Metanephros (tissue), 2 donors: Measurements from ENCODE around the gene ACKR2. TPM values are rescaled to one million over a fixed set of nuclear protein-coding genes. Genes with fewer than 3 reads are reported as not detected.

Experiments used
- small RNA-seq: library from RNA; depleted of rRNA; stranded (forward); fragments of <200 nt; gene quantifications from one replicate; pipeline ENCODE3, GENCODE V24; 2014; ENCODE audit warnings: low replicate concordance
- total RNA-seq: library from RNA; depleted of rRNA; stranded (reverse); fragments of >200 nt; gene quantifications from one replicate; pipeline ENCODE4 v1.2.3, GENCODE V29; 2014

The ACKR2 gene
- 6.4 TPM for total RNA-seq

GRCh38 chr3:42809202-42809601 lies at the start of gene ACKR2:
Gene ACKR2, plus strand, starts transcription at chr3:42809445. Its CDS starts 55,058 bp downstream, at chr3:42864503.

GRCh38 chr3:42772670-42773408 lies 36.4 kb upstream of the ACKR2 start, which contains the start of gene CCDC13:
Gene CCDC13, minus strand, starts transcription at chr3:42773253. Its CDS starts 14,908 bp downstream, at chr3:42758345.

GRCh38 chr3:42804106-42804830 lies 5.0 kb upstream of the ACKR2 start, which contains the start of gene HIGD1A:
Gene HIGD1A, minus strand, starts transcription at chr3:42804490. Its CDS starts 10,237 bp downstream, at chr3:42794253.

GRCh38 chr3:42875325-42876151 lies 66.3 kb downstream of the ACKR2 start, which contains the start of gene CYP8B1:
Gene CYP8B1, minus strand, starts transcription at chr3:42875879. Its CDS starts 63 bp downstream, at chr3:42875816.

GRCh38 chr3:42906070-42906847 lies 97.0 kb downstream of the ACKR2 start, which contains the start of gene ZNF662:
Gene ZNF662, plus strand, starts transcription at chr3:42906142. Its CDS starts 1,973 bp downstream, at chr3:42908115.

Small RNA genes lying within 50 kb of the gene (small RNA-seq; reads per million reads assigned to genes)
- not detected for gene CCDC13

Other genes with a start within 250 kb of the ACKR2 start
- 47.0 TPM for gene SEC22C, start 227.5 kb upstream of the ACKR2 start, total RNA-seq
- 13.1 TPM for gene SS18L2, start 218.6 kb upstream of the ACKR2 start, total RNA-seq
- 133 TPM for gene NKTR, start 208.8 kb upstream of the ACKR2 start, total RNA-seq
- 23.4 TPM for gene ZBTB47, start 155.7 kb upstream of the ACKR2 start, total RNA-seq
- gene KLHL40, start 123.9 kb upstream of the ACKR2 start, total RNA-seq = 38.8 TPM
- 9.0 TPM for gene HHATL, start 106.6 kb upstream of the ACKR2 start, total RNA-seq
- gene CCDC13, start 36.2 kb upstream of the ACKR2 start, total RNA-seq = 2.0 TPM
- 87.3 TPM for gene HIGD1A, start 5.0 kb upstream of the ACKR2 start, total RNA-seq
- 0.35 TPM for gene CYP8B1, start 66.4 kb downstream of the ACKR2 start, total RNA-seq
- gene ZNF662, start 96.7 kb downstream of the ACKR2 start, total RNA-seq = 16.9 TPM
- gene GASK1A, start 169.9 kb downstream of the ACKR2 start, total RNA-seq = 11.2 TPM